ENCODE measurements around the gene LEF1. TPM values are rescaled to one million over a fixed set of nuclear protein-coding genes. Genes with fewer than 3 reads are reported as not detected.

Gene LEF1
- total and polyA plus RNA-seq, 2 donors (not counting 3 experiments of a cell fraction or from before 2014, with no cell fraction given): 0.46 TPM; not detected in 1

DNA sequence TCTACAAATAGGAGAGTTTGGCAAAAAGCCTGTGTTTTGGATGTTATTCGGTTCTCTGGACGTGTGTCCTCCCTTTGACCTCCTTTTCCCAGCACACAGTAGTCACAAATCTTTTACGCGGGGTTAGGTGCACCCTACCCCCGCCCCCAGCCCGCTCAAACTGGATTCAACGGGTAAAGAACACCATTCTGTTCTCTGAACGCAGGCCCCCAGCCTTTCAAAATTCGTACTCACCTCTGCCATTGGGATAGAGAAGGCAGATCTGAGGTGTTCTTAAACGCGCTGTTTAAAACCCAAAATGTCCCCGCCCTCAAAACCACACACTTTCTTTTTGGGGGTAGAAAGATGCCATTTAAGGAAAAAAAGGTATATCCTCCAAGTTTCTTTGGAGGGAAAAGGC lies 2.7 kb downstream of the LEF1 start:
- Histone ChIP-seq H3K4me3 (replicated peaks in 1 of 3; ENCODE audit: insufficient read depth in 1 of 3, low read depth in 1 of 3, low read length in 3 of 3) (no peak overlapping the region), H2AFZ (ENCODE audit: low read depth, low read length) (no peak overlapping the region), H3K27ac (ENCODE audit: insufficient read depth, low read depth, low read length) (no peak overlapping the region), H3K79me2 (ENCODE audit: control insufficient read depth, insufficient read depth, low read length) (no peaks in the 10 kb centered on the region), H4K20me1 (replicated peaks; ENCODE audit: control insufficient read depth, extremely low read depth, insufficient read depth, low read length) (peaks cover 3% of the 10 kb centered on the region), H3K27me3 (ENCODE audit: control insufficient read depth in 2 of 2, insufficient read depth in 2 of 2, low read length in 2 of 2) (peaks cover 60 to 96% of the 10 kb centered on the region in 2 experiments), H3K36me3 (ENCODE audit: control insufficient read depth in 2 of 2, extremely low read depth in 1 of 2, insufficient read depth in 2 of 2, low read length in 2 of 2) (no peaks in the 10 kb centered on the region), H3K9me3 (replicated peaks; ENCODE audit: control insufficient read depth, insufficient read depth, low read length) (no peaks in the 10 kb centered on the region), H3K9me1 (replicated peaks; ENCODE audit: control insufficient read depth, extremely low read depth, insufficient read depth, low read length) (no peaks in the 10 kb centered on the region), H3K4me1 (ENCODE audit: control insufficient read depth, extremely low read depth, insufficient read depth, low read length) (peaks cover 12% of the 10 kb centered on the region), H3K4me2 (ENCODE audit: insufficient read depth, low read length) (no peak overlapping the region), H3K9ac (replicated peaks; ENCODE audit: extremely low read depth, insufficient read depth, low read length) (no peak overlapping the region)
- TF ChIP-seq MYC (IDR thresholded peaks at IDR 0.05; ENCODE audit: low read depth, low read length): no peak
- no peak for TF ChIP-seq EZH2 (IDR thresholded peaks at IDR 0.05; ENCODE audit: borderline replicate concordance, low read depth, low read length, severe bottlenecking)
- no peak for TF ChIP-seq POLR2AphosphoS5 (IDR thresholded peaks at IDR 0.05; ENCODE audit: insufficient read depth, low read depth, low read length)
- no peak for TF ChIP-seq GATA2 (IDR thresholded peaks at IDR 0.05; ENCODE audit: insufficient read depth, insufficient read length, low read depth, low read length)
- TF ChIP-seq POLR2A (IDR thresholded peaks at IDR 0.05; ENCODE audit: low read depth, low read length): no peak
- no peak for TF ChIP-seq JUN (IDR thresholded peaks at IDR 0.05; ENCODE audit: borderline replicate concordance, insufficient read depth, insufficient read length, low read depth)
- TF ChIP-seq, protein P1, sequence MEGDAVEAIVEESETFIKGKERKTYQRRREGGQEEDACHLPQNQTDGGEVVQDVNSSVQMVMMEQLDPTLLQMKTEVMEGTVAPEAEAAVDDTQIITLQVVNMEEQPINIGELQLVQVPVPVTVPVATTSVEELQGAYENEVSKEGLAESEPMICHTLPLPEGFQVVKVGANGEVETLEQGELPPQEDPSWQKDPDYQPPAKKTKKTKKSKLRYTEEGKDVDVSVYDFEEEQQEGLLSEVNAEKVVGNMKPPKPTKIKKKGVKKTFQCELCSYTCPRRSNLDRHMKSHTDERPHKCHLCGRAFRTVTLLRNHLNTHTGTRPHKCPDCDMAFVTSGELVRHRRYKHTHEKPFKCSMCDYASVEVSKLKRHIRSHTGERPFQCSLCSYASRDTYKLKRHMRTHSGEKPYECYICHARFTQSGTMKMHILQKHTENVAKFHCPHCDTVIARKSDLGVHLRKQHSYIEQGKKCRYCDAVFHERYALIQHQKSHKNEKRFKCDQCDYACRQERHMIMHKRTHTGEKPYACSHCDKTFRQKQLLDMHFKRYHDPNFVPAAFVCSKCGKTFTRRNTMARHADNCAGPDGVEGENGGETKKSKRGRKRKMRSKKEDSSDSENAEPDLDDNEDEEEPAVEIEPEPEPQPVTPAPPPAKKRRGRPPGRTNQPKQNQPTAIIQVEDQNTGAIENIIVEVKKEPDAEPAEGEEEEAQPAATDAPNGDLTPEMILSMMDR (IDR thresholded peaks at IDR 0.05; ENCODE audit: extremely low read depth in 1 of 2, insufficient read depth in 1 of 2, low read depth in 1 of 2, low read length in 2 of 2): no peak
- TF ChIP-seq, protein P2, sequence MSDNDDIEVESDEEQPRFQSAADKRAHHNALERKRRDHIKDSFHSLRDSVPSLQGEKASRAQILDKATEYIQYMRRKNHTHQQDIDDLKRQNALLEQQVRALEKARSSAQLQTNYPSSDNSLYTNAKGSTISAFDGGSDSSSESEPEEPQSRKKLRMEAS (IDR thresholded peaks at IDR 0.05; ENCODE audit: insufficient read depth, insufficient read length): no peak
- no peak for TF ChIP-seq FOS (IDR thresholded peaks at IDR 0.05; ENCODE audit: borderline replicate concordance, insufficient read depth, low read length)
- intact Hi-C loops (cut with micrococcal nuclease): loop anchor here (10.0 kb wide), 1 partner anchor 409 kb away; no protein-coding TSS in a partner anchor
- DNase-seq (ENCODE audit: low read depth, low spot score) (no peak), FAIRE-seq (no peak)
- ChIA-PET CTCF (interaction anchor here (1.1 kb wide), 1 partner anchor 147 kb away, joined by 3 read pairs; no protein-coding TSS in a partner anchor), POLR2A (no interaction called here)
- dilution Hi-C loops (cut with MboI; ENCODE audit: extremely low pct_ligation_motif_present, low sequenced_read_pairs): no loop called here
- BruUV-seq (replicated peaks): no TSS peak

All from endothelial cell of umbilical vein (primary cell).